Amniotic stem cell (primary cell): ENCODE results near the gene ACOT2.
"Not testable (repeated sequence)": the region's sequence is repeated elsewhere in the genome, so short reads cannot be mapped to it uniquely, and the experiment has no call there.

Source experiments
- DNase-seq: peaks from one replicate; lab custom pipeline; 2025; lab: John Stamatoyannopoulos, UW

ACOT2 gene, protein sequence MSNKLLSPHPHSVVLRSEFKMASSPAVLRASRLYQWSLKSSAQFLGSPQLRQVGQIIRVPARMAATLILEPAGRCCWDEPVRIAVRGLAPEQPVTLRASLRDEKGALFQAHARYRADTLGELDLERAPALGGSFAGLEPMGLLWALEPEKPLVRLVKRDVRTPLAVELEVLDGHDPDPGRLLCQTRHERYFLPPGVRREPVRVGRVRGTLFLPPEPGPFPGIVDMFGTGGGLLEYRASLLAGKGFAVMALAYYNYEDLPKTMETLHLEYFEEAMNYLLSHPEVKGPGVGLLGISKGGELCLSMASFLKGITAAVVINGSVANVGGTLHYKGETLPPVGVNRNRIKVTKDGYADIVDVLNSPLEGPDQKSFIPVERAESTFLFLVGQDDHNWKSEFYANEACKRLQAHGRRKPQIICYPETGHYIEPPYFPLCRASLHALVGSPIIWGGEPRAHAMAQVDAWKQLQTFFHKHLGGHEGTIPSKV

DNA sequence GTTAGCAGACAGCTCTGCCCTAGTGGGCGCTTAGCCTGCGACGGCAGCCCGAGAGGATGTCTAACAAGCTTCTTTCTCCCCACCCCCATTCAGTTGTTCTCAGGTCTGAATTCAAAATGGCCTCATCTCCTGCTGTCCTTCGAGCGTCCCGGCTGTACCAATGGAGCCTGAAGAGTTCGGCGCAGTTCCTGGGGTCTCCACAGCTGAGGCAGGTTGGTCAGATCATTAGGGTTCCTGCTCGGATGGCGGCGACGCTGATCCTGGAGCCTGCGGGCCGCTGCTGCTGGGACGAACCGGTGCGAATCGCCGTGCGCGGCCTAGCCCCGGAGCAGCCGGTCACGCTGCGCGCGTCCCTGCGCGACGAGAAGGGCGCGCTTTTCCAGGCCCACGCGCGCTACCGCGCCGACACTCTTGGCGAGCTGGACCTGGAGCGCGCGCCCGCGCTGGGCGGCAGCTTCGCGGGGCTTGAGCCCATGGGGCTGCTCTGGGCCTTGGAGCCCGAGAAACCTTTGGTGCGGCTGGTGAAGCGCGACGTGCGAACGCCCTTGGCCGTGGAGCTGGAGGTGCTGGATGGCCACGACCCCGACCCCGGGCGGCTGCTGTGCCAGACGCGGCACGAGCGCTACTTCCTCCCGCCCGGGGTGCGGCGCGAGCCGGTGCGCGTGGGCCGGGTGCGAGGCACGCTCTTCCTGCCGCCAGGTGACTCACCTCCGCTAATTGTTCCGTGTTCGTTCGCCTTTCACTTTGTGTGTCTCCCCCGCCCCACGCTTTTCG lies at the start of gene ACOT2:
Gene ACOT2, plus strand, starts transcription at position 29 of the 774 bp plus-strand sequence. Its CDS starts 28 bp downstream, at position 57.
- DNase-seq = peak; percentile 78

DNA sequence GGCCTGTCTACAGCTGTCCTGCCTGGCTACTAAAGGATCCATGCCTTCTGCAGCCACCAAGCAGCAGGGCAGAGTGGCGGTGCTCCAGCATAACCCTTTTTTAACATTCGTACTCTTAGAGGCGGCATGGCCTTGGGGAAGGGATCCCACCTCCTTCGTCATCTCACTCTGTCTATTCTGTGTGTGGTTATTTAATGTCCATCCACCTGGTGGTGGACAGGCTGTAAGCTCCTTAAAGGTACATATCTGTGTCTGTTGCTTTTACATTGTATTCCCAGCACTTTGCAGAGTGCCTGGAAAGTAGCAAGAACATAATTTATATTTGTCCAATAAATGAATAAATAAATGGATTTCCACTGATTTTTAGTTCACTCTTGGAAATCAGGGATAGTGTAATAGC lies 47.8 kb upstream of the ACOT2 start:
- no peak for DNase-seq

DNA sequence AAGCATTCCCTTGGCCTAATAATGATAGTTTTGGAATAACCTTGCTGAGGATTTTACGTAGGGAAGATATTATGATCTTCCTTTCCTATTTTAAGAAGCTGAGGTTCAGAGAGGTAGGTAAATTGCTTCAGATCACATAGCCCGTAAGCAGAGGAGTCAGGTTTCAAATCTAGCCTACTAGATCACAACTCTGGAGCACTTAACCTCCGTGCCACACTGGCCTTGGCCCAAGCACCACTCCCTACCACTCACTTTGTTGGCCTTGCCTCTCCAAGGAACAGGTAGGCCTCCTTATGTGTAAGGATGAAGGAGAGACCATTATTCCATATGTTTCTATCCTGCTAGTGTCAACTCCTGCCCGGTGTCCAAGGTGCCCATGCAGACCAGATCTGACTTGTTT lies 44.5 kb upstream of the ACOT2 start:
- DNase-seq = no peak

DNA sequence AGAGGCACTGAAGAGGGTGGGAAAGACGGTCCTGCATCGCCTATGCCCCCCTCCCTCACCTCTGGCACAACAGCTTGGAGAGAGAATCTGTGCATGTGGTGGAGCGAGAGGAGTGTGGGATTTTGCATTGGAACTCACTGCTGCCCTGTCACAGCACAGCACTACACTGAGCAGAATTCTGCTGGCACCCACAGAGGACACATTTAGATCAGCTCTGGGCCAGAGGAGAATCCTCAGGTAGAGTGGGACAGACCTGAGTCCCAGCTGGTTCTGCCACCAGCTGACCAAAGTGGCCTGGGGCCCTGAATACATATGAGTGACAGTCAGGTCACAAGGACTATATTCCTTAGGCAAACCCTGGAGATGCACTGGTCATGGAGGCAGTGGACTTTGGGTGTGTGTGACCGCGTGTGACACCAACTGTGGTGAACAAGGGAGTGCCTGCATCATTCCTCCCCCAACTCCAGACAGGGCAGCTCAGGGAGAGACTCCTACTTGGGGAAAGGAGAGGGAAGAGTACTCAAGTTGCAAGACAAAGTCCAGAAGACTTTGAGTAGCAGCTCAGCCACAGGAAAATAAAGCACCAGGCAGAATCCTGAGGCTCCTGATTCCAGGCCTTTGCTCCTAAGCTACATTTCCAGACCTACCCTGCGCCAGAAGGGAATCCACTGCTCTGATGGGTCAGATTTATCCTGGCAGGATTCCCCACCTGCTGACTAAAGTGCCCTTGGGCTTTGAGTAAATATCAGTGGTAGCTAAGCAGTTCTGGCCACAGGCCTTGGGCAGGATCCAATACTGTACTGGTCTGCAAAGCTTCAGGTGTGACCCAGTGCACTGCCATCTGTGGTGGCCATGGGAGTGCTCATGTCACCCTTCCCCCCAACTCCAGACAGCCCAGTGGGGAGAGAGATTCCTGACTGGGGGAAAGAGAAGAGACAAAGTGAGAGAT lies 42.7 kb upstream of the ACOT2 start:
- DNase-seq = no peak

DNA sequence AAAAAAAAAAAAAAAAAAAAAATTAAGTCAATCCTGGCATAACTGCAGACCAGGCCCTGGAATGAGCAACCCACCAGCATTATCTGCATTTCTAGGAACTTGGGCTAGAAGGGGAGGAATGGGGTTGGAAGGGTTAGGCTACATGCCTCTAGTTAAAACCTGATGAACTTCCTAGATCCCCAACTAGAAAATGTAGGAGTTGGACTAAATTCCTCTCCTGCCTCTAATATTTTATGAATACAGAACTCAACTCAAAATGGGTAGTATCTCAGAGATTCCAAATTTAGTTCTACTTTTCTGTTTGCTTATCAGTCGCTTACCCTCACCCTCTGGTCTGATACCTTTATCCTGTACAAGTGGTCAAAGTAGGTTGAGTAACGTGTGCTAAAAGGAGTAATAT lies 39.7 kb upstream of the ACOT2 start:
- DNase-seq = not testable (repeated sequence)

DNA sequence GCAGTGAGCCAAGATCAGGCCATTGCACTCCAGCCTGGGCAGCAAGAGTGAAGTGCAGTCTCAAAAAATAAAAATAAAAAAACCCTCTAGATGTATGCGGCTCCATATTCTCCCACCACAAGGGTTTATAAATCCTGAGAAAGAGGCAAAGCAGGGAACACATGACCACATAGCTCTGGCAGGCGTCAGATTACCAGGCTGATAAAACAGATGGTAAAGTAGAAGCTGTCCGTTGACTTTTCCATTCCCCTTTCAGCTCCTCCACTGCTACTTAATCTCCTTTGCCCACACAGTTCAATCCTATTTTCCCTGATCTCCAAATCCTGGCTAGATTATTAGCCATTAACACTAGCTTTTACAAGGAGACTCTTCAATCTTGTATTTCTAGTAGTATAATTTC lies 37.0 kb upstream of the ACOT2 start:
- DNase-seq = not testable (repeated sequence)

DNA sequence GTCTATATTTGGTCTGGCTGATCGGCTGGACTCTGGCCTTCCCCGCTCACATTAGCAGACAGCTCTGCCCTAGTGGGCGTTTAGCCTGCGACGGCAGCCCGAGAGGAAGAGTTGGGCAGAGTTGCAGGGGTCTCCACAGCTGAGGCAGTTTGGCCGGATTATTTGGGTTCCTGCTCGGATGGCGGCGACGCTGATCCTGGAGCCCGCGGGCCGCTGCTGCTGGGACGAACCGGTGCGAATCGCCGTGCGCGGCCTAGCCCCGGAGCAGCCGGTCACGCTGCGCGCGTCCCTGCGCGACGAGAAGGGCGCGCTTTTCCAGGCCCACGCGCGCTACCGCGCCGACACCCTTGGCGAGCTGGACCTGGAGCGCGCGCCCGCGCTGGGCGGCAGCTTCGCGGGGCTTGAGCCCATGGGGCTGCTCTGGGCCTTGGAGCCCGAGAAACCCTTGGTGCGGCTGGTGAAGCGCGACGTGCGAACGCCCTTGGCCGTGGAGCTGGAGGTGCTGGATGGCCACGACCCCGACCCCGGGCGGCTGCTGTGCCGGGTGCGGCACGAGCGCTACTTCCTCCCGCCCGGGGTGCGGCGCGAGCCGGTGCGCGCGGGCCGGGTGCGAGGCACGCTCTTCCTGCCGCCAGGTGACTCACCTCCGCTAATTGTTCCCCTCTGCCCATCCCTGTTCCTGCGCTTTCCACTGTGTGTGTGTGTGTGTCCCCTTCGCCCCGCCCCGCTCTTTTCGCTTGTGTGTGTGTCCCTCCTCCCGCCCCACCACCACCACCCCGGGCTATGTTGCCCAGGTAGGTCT lies 31.6 kb upstream of the ACOT2 start:
- not testable (repeated sequence) for DNase-seq

DNA sequence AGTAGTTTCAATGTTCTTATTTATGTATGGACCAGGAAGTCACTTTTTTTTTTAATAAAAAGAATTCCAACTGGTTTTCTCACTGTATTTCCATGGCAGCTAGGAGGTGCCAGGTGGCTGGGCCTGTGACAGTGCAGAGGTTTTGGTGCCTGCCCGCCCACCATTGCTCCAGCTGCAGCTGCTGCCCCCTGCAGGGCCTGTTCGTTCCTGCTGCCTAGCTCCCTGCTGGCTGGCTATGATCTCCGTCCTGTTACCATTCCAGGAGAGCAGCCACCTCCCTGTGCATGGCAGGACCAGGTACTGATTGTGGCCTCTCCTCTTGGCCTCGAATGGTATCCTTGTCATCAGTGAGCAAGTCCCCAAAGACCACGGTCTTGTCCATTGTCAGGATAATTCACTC lies 30.0 kb upstream of the ACOT2 start:
- DNase-seq = not testable (repeated sequence)

DNA sequence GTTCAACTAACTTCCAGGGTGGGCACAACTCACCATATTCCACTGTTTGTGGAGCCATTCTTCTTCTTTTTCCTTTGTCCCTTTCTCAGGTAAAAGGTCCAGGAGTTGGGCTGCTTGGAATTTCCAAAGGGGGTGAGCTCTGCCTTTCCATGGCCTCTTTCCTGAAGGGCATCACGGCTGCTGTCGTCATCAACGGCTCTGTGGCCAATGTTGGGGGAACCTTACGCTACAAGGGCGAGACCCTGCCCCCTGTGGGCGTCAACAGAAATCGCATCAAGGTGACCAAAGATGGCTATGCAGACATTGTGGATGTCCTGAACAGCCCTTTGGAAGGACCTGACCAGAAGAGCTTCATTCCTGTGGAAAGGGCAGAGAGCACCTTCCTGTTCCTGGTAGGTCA lies 26.1 kb upstream of the ACOT2 start:
- DNase-seq = not testable (repeated sequence)

DNA sequence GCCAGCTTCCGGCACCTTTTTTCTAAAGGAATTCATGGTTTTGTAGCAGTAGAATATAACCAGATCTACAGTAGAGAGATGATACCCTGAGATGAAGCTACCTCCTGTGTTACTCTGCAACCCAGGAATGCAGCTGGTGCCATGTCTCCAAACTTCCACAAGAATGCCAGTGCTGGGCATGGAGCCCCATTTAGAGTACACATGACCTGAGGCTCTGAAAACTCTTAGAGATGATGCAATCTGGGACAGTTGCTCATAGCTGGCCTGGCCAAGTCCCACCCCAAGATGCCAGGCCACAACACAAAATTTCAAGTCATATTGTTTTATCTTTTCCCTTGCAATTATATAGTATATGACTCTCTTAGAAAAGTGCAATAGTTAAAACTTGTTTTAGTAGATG lies 23.7 kb upstream of the ACOT2 start:
- not testable (repeated sequence) for DNase-seq

DNA sequence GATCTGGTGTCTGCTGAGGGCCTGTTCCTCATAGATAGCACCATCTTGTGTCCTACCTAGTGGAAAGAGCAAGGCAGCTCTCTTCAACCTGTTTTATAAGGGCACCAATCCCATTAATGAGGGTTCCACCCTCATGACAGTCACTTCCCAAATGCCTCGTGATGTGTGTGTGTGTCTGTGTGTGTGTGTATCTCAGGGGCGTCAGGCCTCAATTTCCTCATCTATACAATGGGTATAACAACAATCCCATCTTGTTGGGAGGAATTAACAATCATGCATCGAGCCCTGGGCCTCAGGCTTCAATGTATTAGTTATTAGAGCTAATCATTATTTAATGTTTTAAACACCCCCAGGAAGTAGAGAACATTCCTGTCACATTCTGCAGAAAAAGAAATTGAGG lies 19.9 kb upstream of the ACOT2 start:
- DNase-seq = not testable (repeated sequence)

DNA sequence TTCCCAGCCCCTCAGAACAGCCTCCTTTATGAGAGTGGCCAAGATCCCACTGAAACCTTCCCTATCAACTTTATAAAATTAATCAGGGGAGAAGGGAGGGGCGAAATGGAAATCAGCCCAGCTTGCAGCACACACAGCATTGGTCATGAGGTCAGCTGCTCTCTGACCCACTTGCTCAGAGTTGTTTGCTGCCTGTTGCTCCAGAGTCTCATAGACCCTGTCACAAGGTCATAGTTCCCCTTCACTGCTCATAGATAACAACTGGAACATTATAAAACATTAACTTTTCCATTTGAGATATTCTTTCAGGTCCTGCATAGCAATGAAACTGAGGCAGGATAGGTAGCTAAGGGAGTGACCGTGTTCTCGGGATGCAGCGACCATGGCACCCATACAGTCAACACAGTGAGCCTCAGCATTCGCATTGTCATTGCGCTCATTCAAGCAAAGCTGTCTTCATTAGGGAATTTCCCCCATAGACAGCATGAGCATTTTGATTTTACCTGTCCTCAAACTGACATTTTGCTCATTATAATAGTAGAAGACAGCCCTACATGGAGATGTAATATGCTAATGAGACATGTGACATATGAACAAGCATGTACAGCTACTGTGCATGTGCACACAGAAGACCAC lies 19.0 kb upstream of the ACOT2 start:
- DNase-seq = not testable (repeated sequence)

DNA sequence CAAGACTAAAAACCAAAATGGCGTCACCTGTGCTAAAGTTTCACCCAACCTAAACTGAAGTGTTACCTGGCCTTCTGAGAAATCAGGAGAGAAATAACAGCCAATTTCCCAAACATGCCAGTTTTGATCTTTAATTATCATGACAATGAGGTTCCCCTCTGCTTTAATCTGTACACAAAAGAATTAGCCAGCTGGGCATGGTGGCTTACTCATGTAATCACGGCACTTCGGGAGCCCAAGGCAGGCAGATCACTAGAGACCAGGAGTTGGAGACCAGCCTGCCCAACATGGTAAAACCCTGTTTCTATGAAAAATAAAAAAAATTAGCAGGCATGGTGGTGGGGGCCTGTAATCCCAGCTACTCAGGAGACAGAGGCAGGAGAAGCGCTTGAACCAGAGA lies 15.2 kb upstream of the ACOT2 start:
- DNase-seq = no peak

DNA sequence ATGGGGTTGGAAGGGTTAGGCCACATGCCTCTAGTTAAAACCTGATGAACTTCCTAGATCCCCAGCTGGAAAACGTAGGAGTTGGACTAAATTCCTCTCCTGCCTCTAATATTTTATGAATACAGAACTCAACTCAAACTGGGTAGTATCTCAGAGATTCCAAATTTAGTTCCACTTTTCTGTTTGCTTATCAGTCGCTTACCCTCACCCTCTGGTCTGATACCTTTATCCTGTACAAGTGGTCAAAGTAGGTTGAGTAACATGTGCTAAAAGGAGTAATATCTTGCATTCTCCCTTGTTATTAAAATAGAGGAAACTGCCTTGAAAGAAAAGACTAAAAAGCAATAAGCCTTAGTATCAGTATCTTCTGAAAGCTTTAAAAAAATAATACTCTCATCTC lies 11.8 kb upstream of the ACOT2 start:
- DNase-seq = not testable (repeated sequence)

DNA sequence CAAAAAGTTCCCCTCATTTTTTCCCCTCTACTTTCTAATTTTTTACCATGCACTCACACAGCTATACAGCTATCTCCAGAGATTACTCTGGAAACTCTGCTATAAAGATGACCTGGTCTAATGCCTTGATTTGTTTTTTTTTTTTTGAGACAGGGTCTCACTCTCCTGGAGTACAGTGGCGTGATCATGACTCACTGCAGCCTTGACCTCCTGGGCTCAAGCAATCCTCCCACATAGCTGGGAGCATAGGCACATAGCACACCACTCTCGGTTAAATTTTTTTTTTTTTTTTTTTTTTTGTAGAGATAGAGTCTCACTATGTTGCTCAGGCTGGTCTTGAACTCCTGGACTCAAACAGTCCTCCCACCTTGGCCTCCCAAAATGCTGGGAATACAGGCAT lies 10.8 kb upstream of the ACOT2 start:
- DNase-seq = not testable (repeated sequence)

DNA sequence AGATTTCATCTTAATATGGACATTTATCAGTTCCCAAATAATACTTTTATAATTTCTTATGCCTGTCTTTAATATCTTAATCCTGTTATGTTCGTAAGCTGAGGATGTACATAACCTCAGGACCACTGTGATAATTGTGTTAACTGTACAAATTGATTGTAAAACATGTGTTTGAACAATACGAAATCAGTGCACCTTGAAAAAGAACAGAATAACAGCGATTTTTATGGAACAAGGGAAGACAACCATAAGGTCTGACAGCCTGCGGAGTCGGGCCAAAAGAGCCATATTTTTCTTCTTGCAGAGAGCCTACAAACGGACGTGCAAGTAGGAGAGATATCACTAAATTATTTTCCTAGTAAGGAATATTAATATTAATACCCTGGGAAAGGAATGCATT lies 6.8 kb upstream of the ACOT2 start:
- not testable (repeated sequence) for DNase-seq

DNA sequence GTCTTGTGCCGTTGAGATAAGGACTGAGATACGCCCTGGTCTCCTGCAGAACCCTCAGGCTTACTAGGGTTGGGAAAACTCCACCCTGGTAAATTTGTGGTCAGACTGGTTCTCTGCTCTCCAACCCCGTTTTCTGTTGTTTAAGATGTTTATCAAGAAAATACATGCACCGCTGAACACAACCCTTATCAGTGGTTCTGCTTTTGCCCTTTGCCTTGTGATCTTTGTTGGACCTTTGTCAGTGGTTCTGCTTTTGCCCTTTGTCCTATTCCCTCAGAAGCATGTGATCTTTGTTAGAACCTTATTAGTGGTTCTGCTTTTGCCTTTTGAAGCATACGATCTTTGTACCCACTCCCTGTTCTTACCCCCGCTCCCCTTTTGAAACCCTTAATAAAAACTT lies 6.3 kb upstream of the ACOT2 start:
- DNase-seq = not testable (repeated sequence)

DNA sequence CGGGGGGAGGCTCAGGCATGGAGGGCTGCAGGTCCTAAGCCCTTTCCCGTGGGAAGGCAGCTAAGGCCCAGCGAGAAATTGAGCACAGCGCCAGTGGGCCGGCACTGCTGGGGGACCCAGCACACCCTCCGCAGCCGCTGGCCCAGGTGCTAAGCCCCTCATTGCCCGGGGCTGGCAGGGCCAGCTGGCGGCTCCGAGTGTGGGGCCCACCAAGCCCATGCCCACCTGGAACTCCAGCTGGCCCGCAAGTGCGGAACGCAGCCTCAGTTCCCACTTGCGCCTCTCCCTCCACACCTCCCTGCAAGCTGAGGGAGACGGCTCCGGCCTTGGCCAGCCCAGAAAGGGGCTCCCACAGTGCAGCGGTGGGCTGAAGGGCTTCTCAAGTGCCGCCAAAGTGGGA lies 2.6 kb upstream of the ACOT2 start:
- not testable (repeated sequence) for DNase-seq

DNA sequence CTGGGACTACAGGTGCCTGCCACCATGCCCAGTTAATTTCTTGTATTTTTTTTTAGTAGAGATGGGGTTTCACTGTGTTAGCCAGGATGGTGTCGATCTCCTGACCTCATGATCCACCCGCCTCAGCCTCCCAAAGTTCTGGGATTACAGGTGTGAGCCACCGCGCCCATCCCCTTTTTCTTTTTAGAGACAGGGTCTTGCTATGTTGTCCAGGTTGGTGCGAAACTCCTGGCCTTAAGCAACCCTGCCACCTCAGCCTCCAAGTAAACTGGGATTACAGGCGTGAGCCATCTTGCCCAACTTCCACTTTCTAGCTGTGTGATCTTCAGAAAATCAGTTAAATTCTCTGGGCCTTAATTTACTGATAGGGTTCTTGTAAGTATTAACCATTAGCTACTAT lies 2.1 kb upstream of the ACOT2 start:
- not testable (repeated sequence) for DNase-seq

DNA sequence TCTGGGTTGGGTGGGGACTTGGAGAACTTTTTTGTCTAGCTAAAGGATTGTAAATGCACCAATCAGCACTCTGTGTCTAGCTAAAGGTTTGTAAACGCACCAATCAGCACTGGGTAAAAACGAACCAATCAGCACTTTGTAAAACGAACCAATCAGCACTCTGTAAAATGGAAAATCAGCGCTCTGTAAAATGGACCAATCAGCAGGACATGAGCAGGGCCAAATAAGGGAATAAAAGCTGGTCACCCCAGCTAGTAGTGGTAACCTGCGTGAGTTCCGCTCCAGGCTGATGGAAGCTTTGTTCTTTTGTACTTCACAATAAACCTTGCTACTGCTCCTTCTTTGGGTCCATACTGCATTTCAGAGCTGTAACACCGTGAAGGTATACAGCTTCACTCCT lies 1.7 kb upstream of the ACOT2 start:
- no peak for DNase-seq
